ENCODE results near the gene RWDD4.
A peak's percentile ranks its signal among the peaks of the same experiment; 100 is the strongest.

RWDD4 gene

GRCh38 chr4:183636503-183636902 lies 22.5 kb downstream of the RWDD4 start:
- H3K4me3 Mint-ChIP-seq = no peak overlapping the region
- peaks cover 33% of the 10 kb centered on the region for H3K4me1 Mint-ChIP-seq

GRCh38 chr4:183635741-183636140 lies 23.2 kb downstream of the RWDD4 start:
- Mint-ChIP-seq H3K27ac (peak overlapping the region; percentile 98), H3K4me1 (peaks cover 33% of the 10 kb centered on the region), H3K27me3 (ENCODE audit: low read depth, poor library complexity) (peaks cover 6% of the 10 kb centered on the region), H3K4me3 (no peak overlapping the region), H3K36me3 (ENCODE audit: low read depth) (no peaks in the 10 kb centered on the region), H3K9me3 (no peaks in the 10 kb centered on the region)
- no peak for TF ChIP-seq CTCF (IDR thresholded peaks at IDR 0.05)
- no peak for DNase-seq

More at GRCh38 chr4:183636503-183636902, 22.5 kb downstream of the RWDD4 start:
- no peak for TF ChIP-seq CTCF (IDR thresholded peaks at IDR 0.05)
- H3K27ac Mint-ChIP-seq = peak overlapping the region; percentile 59
- no peaks in the 10 kb centered on the region for H3K9me3 Mint-ChIP-seq
- peaks cover 6% of the 10 kb centered on the region for H3K27me3 Mint-ChIP-seq (ENCODE audit: low read depth, poor library complexity)
- peaks cover 5% of the 10 kb centered on the region for H3K36me3 Mint-ChIP-seq (ENCODE audit: low read depth)
- no peak for DNase-seq

- peak; percentile 13 for DNase-seq
- TF ChIP-seq CTCF (IDR thresholded peaks at IDR 0.05) = no peak
- peaks cover 33% of the 10 kb centered on the region for H3K4me1 Mint-ChIP-seq
- peaks cover 6% of the 10 kb centered on the region for H3K27me3 Mint-ChIP-seq (ENCODE audit: low read depth, poor library complexity)
- no peaks in the 10 kb centered on the region for H3K9me3 Mint-ChIP-seq
- no peaks in the 10 kb centered on the region for H3K36me3 Mint-ChIP-seq (ENCODE audit: low read depth)
- H3K27ac Mint-ChIP-seq = peak overlapping the region; percentile 98
- H3K4me3 Mint-ChIP-seq = peak overlapping the region; percentile 15
Observed at GRCh38 chr4:183635321-183635720, 23.7 kb downstream of the RWDD4 start.

- DNase-seq = no peak
- Mint-ChIP-seq H3K4me3 (no peak overlapping the region), H3K36me3 (ENCODE audit: low read depth) (no peaks in the 10 kb centered on the region), H3K9me3 (no peaks in the 10 kb centered on the region), H3K4me1 (peaks cover 33% of the 10 kb centered on the region), H3K27me3 (ENCODE audit: low read depth, poor library complexity) (peaks cover 6% of the 10 kb centered on the region), H3K27ac (no peak overlapping the region)
- TF ChIP-seq CTCF (IDR thresholded peaks at IDR 0.05) = no peak
Observed at GRCh38 chr4:183633476-183634400, 25.2 kb downstream of the RWDD4 start.

- no peak for TF ChIP-seq CTCF (IDR thresholded peaks at IDR 0.05)
Observed at GRCh38 chr4:183632689-183633088, 26.3 kb downstream of the RWDD4 start.

More at GRCh38 chr4:183632689-183633088, 26.3 kb downstream of the RWDD4 start:
- H3K4me3 Mint-ChIP-seq = no peak overlapping the region
- no peaks in the 10 kb centered on the region for H3K36me3 Mint-ChIP-seq (ENCODE audit: low read depth)
- H3K27me3 Mint-ChIP-seq (ENCODE audit: low read depth, poor library complexity) = peaks cover 6% of the 10 kb centered on the region
- H3K4me1 Mint-ChIP-seq = peaks cover 33% of the 10 kb centered on the region
- H3K27ac Mint-ChIP-seq = peak overlapping the region; percentile 19
- no peaks in the 10 kb centered on the region for H3K9me3 Mint-ChIP-seq
- no peak for DNase-seq
